Prostate gland (tissue), 2 donors: ENCODE measurements around the gene OR51F1.

Source experiments
- POLR2A ChIP-seq: fragments of 450-650 bp; IDR thresholded peaks from one replicate; pipeline ENCODE4 v1.6.1; 2016; ENCODE audit warnings: antibody characterized with exemption, mild to moderate bottlenecking
- POLR2AphosphoS5 ChIP-seq: sonication (generic); formaldehyde crosslinking; IDR thresholded peaks from one replicate; pipeline ENCODE4 v1.6.1; 2017; ENCODE audit warnings: antibody characterized with exemption
- TF ChIP-seq, protein P1 (sequence below), 4 experiments: fragments of 200-600 bp in 2 of 4; fragments of 450-650 bp in 2 of 4; sonication (generic) in 2 of 4; IDR thresholded peaks; 1 replicate in 3 of 4; 2 replicates in 1 of 4; pipeline ENCODE4 v1.5.1; 2016 to 2019; ENCODE audit warnings: antibody characterized with exemption in 4 of 4, mild to moderate bottlenecking in 2 of 4, moderate library complexity in 2 of 4

DNA sequence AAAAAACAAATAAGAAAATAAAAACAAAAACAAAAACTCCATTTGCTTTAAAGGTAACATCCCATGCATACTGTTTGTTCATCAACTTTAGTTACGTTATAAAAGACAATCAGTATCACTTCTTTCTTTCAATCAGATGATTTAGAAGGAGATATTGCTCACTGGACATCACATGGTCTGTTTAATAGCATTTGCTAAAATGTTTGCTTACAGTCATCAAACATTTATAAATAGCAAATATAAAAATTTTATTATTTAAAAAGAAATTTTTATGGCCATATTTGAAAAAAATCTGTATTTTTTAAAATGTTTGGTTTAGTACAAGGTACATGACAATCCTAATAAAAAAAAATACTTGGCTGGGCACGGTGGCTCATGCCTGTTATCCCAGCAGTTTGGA, 42.6 kb downstream of the OR51F1 start:
- TF ChIP-seq, protein P1, sequence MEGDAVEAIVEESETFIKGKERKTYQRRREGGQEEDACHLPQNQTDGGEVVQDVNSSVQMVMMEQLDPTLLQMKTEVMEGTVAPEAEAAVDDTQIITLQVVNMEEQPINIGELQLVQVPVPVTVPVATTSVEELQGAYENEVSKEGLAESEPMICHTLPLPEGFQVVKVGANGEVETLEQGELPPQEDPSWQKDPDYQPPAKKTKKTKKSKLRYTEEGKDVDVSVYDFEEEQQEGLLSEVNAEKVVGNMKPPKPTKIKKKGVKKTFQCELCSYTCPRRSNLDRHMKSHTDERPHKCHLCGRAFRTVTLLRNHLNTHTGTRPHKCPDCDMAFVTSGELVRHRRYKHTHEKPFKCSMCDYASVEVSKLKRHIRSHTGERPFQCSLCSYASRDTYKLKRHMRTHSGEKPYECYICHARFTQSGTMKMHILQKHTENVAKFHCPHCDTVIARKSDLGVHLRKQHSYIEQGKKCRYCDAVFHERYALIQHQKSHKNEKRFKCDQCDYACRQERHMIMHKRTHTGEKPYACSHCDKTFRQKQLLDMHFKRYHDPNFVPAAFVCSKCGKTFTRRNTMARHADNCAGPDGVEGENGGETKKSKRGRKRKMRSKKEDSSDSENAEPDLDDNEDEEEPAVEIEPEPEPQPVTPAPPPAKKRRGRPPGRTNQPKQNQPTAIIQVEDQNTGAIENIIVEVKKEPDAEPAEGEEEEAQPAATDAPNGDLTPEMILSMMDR (IDR thresholded peaks at IDR 0.05) = no peak
- no peak for TF ChIP-seq POLR2A
- peak; percentile 70 for TF ChIP-seq POLR2AphosphoS5
